Measurements from ENCODE around the gene VWA2.

Gene VWA2

GRCh38 chr10:114301177-114301576, 62.1 kb downstream of the VWA2 start:
- no peak for DNase-seq

DNA sequence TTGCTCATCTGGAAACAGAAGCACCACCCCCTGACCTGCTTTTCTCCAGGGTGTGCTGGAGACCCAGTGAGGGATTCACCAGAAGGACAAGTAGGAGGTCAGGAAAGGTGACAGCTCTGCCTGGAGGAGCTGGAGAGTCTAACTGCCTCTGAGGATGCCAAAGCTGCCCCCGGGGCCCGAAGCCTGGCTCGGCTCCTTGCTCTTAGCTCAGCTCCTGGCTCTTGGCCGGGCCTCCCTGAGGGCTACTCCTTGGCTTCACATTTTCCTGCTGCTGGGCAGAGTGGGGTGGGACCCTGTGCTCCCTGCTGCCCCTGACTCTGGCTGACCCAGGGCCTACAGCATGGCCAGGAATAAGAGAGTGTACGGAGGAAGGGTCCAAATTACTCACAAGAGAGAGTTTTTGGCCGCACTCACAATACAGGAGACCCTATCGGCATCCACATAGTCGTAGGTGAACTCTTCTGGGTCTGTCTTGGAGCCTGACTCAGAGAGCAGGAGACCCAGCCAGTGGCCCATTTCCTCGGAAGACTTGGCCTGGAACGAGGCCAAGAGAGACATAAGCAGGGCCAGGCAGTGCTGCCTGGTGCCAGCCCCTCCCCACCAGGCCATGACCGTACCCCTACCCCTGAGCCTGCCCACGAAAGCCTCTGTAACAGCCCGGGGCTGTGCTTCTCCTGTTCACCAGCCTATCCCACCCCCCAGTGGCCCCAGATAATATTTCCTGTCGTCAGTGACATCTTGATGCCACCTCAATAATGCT, 63.1 kb downstream of the VWA2 start:
- DNase-seq: no peak

- no peak for DNase-seq
Observed at GRCh38 chr10:114303556-114303955, 64.5 kb downstream of the VWA2 start.

- peak; percentile 30 for DNase-seq
Observed at GRCh38 chr10:114304017-114304570, 65.0 kb downstream of the VWA2 start.

GRCh38 chr10:114304571-114305421, 65.7 kb downstream of the VWA2 start:
- DNase-seq: peak; percentile 37

GRCh38 chr10:114305521-114305925, 66.5 kb downstream of the VWA2 start:
- DNase-seq: no peak

DNA sequence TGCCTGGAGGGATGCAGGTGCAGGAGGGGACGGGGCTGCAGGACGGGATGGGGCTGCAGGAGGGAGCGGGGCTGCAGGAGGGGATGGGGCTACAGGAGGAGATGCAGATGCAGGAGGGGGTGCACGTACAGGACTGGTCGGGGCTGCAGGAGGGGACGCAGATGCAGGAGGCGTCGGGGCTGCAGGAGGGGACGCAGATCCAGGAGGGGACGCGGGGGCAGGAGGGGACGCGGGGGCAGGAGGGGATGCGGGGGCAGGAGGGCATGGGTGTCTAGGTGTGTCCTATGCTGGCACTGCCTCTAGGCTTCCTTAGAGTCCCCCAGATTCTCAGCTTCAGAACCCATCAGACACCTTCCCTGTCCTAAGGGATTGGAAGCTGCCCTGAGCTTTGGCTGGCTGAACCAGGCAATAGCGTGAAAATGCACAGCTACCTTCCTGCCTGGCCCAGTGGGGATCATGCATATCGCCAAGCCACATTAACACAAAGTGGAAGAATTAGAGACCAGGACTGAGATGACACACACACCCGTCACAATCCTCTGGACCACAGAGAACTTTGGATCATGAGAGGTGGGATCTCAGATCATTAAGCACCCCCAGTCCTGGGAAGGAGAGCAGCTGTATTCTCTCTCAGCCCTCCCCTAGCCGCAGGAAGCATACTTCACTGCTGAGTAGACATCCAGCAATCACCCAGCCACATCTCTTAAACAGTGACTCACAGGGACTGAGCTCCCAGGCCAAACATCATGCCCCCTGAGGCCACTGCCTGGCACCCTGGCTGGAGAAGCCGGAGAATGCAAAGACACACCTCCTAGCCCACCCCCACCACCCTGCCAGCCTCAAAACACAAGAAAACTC, 67.3 kb downstream of the VWA2 start:
- no peak for DNase-seq

GRCh38 chr10:114307731-114308130, 68.7 kb downstream of the VWA2 start:
- no peak for DNase-seq

DNA sequence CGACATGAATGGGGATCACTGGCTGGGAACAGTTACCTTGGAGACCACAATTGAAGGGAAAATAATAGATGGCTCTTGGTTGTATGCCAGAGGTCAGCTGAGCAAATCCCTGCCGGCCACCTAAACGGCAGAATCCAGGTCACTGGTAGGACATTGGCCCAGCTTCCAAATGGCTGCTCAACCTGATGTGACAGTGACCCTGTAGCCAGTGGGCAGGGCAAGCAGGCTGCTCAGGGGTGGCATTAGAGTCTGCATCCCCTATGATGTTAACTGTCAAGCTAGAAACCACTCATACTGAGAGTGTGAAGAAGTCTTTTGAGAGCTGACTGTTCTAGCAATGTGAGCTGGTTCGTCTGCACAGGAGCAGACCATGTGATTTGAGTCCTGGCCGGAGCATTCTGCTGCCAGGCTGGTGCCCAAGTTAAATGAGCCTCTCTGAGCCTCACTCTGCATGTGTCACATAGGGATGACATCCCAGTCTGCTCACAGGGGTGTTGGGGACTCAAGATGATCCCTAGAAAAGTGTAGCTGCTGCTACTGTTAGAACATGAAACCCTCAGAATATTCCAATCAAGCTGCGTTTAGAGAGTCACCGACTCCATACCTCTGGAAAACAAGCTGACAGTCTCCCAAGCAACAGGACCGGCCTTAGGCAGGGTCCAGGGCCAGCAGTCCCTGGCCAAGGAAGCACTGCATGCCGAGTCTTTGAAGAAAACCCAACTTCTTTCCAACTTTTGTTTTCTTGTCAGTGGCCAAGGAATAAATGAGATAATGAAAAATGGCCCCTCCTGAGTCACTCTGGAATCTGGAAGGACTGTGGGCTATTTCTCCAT, 69.7 kb downstream of the VWA2 start:
- DNase-seq: no peak

DNA sequence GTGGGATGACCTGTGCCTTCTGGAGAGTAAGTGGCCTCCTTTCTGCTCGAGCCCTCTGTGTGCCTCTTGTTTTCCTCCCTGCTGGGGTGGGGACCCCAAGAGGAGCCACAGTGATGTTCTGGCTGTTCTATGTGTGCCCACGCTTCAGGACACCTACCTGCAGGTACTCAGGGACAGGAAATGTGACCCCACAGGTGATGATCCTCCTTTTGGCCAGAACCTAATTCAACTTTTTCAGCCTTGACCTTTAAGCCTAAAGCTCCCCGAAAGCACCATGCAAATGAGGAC, 70.3 kb downstream of the VWA2 start:
- DNase-seq: no peak

DNA sequence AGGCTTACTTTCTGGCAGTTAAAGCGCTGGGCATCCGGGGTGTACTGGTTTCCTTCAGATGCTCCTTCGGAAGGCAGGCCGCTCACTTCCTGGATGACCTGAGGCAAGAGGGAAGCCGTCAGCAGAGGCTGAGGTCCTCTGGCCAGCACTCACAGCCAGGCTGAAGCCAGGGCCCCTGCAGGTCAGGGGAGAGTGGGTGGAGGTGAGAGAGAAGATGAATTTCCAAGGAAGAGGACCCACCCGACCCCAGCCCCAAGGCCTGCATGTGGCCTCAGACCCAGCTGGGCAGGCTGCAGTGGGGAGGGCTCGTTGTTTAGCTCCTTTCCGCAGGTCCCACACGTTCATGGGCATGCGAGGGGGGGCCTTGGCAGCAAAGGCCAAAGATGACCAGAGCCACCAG, 71.3 kb downstream of the VWA2 start:
- no peak for DNase-seq

DNA sequence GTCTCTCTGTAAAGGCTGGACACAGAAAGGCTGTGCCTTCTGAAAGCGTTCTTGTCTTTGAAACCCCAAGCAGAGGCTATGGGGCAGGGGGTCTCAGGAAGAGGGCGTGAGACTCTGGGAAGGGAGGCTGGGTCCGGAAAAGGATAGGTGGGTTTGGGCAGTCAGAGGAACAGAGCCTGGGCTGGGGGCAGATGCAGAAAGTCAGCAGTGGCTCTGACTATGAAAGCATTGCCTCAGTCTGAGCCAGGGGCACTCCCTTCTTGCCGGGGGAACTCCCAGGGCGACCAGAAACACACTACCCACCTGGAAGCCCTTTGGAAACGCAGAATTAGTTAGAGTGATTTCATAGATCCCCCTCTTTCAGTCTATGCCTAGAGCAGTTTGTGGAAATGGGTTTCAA, 72.0 kb downstream of the VWA2 start:
- DNase-seq: no peak

DNA sequence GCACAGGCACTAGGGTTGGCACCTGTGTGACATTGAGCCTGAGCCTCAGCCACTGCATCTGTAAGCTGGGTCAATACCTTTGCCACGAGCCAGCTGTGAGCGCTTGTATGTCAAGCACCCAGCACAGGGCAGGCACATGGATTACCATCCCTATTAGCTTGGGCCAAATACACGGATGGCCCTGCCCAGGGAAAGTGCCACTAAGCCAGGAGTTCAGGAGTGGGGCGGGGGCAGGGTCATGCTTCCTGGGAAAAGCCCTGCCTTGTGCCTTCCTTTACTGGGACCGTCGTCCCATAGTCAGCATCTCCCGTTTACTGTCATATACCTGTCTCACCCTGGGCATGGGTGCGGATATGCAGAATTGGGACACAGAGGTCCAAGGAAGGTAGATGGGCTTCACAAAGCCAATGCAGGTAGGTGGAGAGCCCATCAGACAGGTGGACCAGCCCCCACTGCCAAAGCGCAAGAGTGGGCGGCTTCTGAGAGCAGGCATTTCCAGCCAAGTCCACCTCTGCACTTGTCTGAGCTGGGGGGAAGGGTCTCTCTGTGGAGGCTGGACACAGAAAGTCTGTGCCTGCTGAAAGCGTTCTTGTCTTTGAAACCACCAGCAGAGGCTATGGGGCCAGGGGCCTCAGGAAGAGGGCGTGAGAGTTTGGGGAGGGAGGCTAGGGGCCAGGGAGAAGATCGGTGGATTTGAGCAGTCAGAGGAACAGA, 72.6 kb downstream of the VWA2 start:
- no peak for DNase-seq

DNA sequence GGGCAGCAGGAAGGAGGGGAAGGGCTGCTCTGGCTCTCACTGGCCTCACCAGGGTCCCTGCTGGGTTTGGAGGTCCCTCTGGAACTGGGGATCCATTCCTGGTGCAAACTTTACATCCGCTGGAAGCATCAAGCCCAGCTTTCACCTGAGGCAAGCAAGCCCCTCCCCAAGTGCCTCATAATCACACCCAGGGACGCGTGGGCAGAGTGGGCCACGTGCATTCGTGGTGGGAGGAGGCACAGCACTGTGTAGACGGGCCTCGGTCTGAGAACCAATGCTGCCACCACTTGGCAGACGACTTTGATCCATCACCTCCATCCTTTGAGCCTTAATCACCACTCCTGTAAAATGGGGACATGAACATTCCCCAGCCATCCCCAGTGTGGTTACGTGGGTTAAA, 74.1 kb downstream of the VWA2 start:
- DNase-seq: no peak

GRCh38 chr10:114313866-114314265, 74.8 kb downstream of the VWA2 start:
- DNase-seq: no peak

DNA sequence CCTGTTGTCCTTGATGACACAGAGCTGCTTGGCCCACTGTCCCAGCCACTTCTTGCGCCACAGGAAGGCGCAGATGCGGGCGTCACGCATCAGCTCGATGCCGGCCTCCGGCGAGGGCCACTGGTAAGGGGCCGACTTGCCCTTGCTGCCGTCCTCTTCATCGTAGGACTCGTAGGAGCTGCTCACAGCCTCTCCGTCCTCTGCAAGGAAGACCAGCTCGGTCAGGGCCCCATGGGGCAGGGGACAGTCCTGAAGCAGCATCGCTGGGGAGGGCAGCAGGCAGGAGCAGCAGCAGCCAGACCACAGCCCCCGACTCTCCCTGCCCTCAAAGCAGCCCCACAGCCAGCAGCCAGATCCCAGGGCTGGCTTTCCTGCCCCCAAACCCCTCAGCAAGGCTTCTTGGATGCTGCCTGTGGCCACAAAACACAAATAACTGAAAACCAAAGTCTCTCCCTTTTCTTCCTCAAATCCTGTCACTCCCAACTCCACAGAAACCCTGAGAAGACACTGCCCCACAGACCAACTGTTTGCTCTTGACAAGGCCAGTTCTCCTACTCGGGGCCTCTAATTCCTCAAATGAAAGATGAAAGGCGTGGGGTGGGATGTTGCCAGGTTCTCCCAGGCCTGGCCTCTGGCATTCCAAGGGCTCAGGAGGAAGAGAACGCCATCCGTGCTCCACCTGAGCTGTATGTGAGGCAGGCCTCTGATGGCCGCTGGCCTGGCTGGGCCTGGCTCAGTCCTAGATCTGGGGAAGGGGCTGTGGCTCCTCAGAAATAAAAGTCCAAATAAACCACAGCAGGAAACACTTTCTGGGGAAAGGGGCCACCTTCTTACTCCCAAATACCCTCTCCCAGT, 76.7 kb downstream of the VWA2 start:
- no peak for DNase-seq

GRCh38 chr10:114316744-114317143, 77.7 kb downstream of the VWA2 start:
- no peak for DNase-seq

- no peak for DNase-seq
Observed at GRCh38 chr10:114319406-114320248, 80.6 kb downstream of the VWA2 start.

DNA sequence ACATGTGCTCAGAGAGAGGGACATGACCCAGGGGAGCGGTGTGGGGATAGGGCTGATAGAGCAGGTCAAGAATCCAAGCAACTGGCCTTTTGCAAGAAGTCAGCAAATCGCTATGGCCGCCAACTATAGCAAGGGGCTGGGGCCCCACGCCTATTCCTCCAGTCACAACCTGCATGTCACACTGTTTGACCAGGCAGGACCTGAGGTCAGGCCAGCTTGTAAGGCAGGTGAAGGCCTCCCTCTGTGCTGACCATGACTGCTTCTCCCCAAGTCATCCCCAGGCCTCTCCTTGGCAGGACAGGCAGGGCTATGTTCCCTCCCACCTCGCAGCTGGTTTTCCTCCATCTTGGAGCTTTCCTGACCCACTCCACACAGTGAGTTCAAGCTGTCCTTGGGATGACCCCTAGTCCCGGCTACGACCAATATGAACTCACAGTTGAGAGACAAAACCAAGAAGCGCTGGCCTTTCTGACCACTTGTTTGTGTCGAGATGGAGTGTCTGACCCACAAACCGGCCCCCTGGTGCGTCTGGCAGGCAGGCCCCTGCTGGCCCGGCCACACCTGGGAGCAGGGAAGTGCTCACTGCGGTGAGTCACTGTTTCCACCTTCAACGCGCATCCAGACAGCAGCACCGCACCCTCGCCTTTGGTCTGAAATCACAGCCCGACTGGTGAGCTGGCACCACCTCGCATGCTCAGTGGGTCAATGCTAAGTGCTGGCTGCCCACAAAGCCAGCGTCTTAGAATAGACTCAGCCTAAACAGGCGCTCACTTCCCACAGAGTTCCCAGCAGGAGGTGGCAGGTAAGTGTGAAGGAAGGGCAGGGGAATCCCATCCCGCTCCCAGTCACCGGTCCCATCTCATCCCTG, 81.4 kb downstream of the VWA2 start:
- no peak for DNase-seq
